Natural killer cell (primary cell): Measurements from ENCODE around the gene PYGM. TPM values are rescaled to one million over a fixed set of nuclear protein-coding genes. Genes with fewer than 3 reads are reported as not detected.

Source experiments
- ATAC-seq, 3 donors: fragments of 150-1000 bp in 2 of 3; fragments of 200-7000 bp in 1 of 3; cut with Tn5 transposase; 1 replicate in 1 of 3; 2 replicates in 2 of 3; pipeline ENCODE4 v1.10.0; 2021; ENCODE audit warnings: mild to moderate bottlenecking in 2 of 3, moderate library complexity in 2 of 3
- DNase-seq, 2 donors: peaks; one replicate each; pipeline versions ENCODE4 v3.0.0 to v3.0.0-alpha.2; 2013 to 2021; ENCODE audit warnings: mixed read lengths in 1 of 2
- H3K27ac ChIP-seq: one replicate; pipeline ENCODE4 v1.5.1; 2013; ENCODE audit warnings: mild to moderate bottlenecking, low read length
- H3K27me3 ChIP-seq: one replicate; pipeline ENCODE4 v1.6.1; 2013; ENCODE audit warnings: low read length; ENCODE audit not compliant: control insufficient read depth, insufficient read depth
- H3K36me3 ChIP-seq: one replicate; pipeline ENCODE4 v1.6.1; 2013; ENCODE audit warnings: low read length; ENCODE audit not compliant: control insufficient read depth, insufficient read depth
- H3K4me1 ChIP-seq: one replicate; pipeline ENCODE4 v1.6.1; 2013; ENCODE audit warnings: low read length; ENCODE audit not compliant: control insufficient read depth, insufficient read depth
- H3K4me3 ChIP-seq: one replicate; pipeline ENCODE4 v1.5.1; 2013; ENCODE audit warnings: low read length
- H3K9me3 ChIP-seq: one replicate; pipeline ENCODE4 v1.6.1; 2013; ENCODE audit warnings: low read length; ENCODE audit not compliant: control insufficient read depth, insufficient read depth
- H3K27ac Mint-ChIP-seq, 2 donors: one replicate each; pipeline ENCODE4 v1.8.0; 2022; ENCODE audit warnings: mild to moderate bottlenecking in 2 of 2, mixed read lengths in 2 of 2, moderate library complexity in 1 of 2
- H3K27me3 Mint-ChIP-seq, 2 donors: one replicate each; pipeline ENCODE4 v1.8.0; 2022; ENCODE audit warnings: low read depth in 2 of 2, mixed read lengths in 2 of 2
- H3K36me3 Mint-ChIP-seq: one replicate; pipeline ENCODE4 v1.8.0; 2022; ENCODE audit warnings: mixed read lengths
- H3K4me1 Mint-ChIP-seq, 2 donors: one replicate each; pipeline ENCODE4 v1.8.0; 2022; ENCODE audit warnings: mixed read lengths in 2 of 2
- H3K4me3 Mint-ChIP-seq: one replicate; pipeline ENCODE4 v1.8.0; 2022; ENCODE audit warnings: mild to moderate bottlenecking, moderate library complexity, mixed read lengths
- H3K9me3 Mint-ChIP-seq, 2 donors: one replicate each; pipeline ENCODE4 v1.8.0; 2022; ENCODE audit warnings: mixed read lengths in 2 of 2
- CTCF ChIP-seq: fragments of 200-600 bp; IDR thresholded peaks from one replicate; pipeline ENCODE4 v1.8.0; 2022; ENCODE audit warnings: antibody characterized with exemption
- WGBS: methylation state at CpG from one replicate; pipeline ENCODE4 v1.1.7; 2013; ENCODE audit warnings: missing lambda C conversion rate; ENCODE audit not compliant: insufficient coverage; 5-methylcytosine and 5-hydroxymethylcytosine counted together
- intact Hi-C: fragments of 100-400 bp; cut with micrococcal nuclease; formaldehyde crosslinking; loops from one replicate; pipeline ENCODE4 v1.14.2; 2022
- total RNA-seq, 4 donors: library from RNA; stranded (reverse); fragments of 120-200 nt in 1 of 4; gene quantifications; one replicate each; pipeline versions ENCODE4 v1.2.3 to v1.2.4, GENCODE V29; 2013 to 2022

PYGM gene
- total RNA-seq, 3 donors from 2014 or later (not counting 1 experiment from before 2014, with no cell fraction given) = 4.1 to 8.4 (median 6.1) TPM

GRCh38 chr11:64735725-64736259 lies 24.0 kb downstream of the PYGM start:
- no peaks in the 10 kb centered on the region for H3K9me3 ChIP-seq
- no peak for DNase-seq
- intact Hi-C loops = no loop called here

GRCh38 chr11:64734811-64735724 lies 24.7 kb downstream of the PYGM start:
- Histone ChIP-seq H3K4me1 (peaks cover 11% of the 10 kb centered on the region), H3K36me3 (peaks cover 82% of the 10 kb centered on the region), H3K4me3 (no peak overlapping the region), H3K27me3 (no peaks in the 10 kb centered on the region), H3K9me3 (no peaks in the 10 kb centered on the region), H3K27ac (no peak overlapping the region)
- Mint-ChIP-seq H3K4me1 (peaks cover 8 to 21% of the 10 kb centered on the region in 2 donors), H3K27me3 (no peaks in the 10 kb centered on the region), H3K36me3 (no peaks in the 10 kb centered on the region), H3K9me3 (no peaks in the 10 kb centered on the region), H3K4me3 (no peak overlapping the region), H3K27ac (peak overlapping the region in 1 of 2 donors; percentile 49)
- intact Hi-C loops = no loop called here
- WGBS = 94% methylated on average over 22 of the region's 23 CpGs
- ATAC-seq = no peak
- no peak for DNase-seq
- TF ChIP-seq CTCF = no peak

More at GRCh38 chr11:64735725-64736259, 24.0 kb downstream of the PYGM start:
- H3K36me3 ChIP-seq = peaks cover 82% of the 10 kb centered on the region
- no peaks in the 10 kb centered on the region for H3K27me3 ChIP-seq
- H3K4me1 ChIP-seq = peaks cover 17% of the 10 kb centered on the region
- no peak overlapping the region for H3K4me3 Mint-ChIP-seq
- no peak overlapping the region for H3K4me3 ChIP-seq
- H3K27ac Mint-ChIP-seq = peak overlapping the region; percentile 5 to 49
- no peaks in the 10 kb centered on the region for H3K27me3 Mint-ChIP-seq
- no peak for ATAC-seq
- H3K9me3 Mint-ChIP-seq = no peaks in the 10 kb centered on the region
- no peak for TF ChIP-seq CTCF
- H3K36me3 Mint-ChIP-seq = no peaks in the 10 kb centered on the region
- no peak overlapping the region for H3K27ac ChIP-seq
- 94% methylated on average over 9 of the region's 9 CpGs for WGBS
- peaks cover 14 to 28% of the 10 kb centered on the region in 2 donors for H3K4me1 Mint-ChIP-seq

GRCh38 chr11:64731601-64732000 lies 28.2 kb downstream of the PYGM start:
- no peak overlapping the region for H3K27ac Mint-ChIP-seq
- Histone ChIP-seq H3K9me3 (no peaks in the 10 kb centered on the region), H3K36me3 (peaks cover 78% of the 10 kb centered on the region), H3K27me3 (no peaks in the 10 kb centered on the region), H3K27ac (no peak overlapping the region), H3K4me1 (peaks cover 11% of the 10 kb centered on the region), H3K4me3 (no peak overlapping the region)
- no peaks in the 10 kb centered on the region for H3K9me3 Mint-ChIP-seq
- H3K4me3 Mint-ChIP-seq = no peak overlapping the region
- ATAC-seq (no peak), DNase-seq (no peak)
- no peaks in the 10 kb centered on the region for H3K36me3 Mint-ChIP-seq
- H3K27me3 Mint-ChIP-seq = no peaks in the 10 kb centered on the region
- 94% methylated on average over 3 of the region's 3 CpGs for WGBS
- intact Hi-C loops = no loop called here
- no peak for TF ChIP-seq CTCF
- H3K4me1 Mint-ChIP-seq = peaks cover 8 to 12% of the 10 kb centered on the region in 2 donors
